Heart left ventricle (tissue), 13 donors: ENCODE measurements around the gene PSAT1.

ENCODE experiments used
- CTCF ChIP-seq, 12 donors: fragments of 200-600 bp; sonication (generic) in 4 of 12; IDR thresholded peaks; one replicate each; pipeline versions ENCODE4 v1.5.0 to v1.8.0; 2018 to 2022; ENCODE audit warnings: antibody characterized with exemption in 12 of 12, mild to moderate bottlenecking in 5 of 12
- POLR2A ChIP-seq, 2 donors: fragments of 450-650 bp; IDR thresholded peaks; one replicate each; pipeline ENCODE4 v1.6.1; 2017; ENCODE audit warnings: antibody characterized with exemption in 2 of 2, mild to moderate bottlenecking in 2 of 2, moderate library complexity in 2 of 2
- donor health status: ischemic (EF 13 %, LVEDD 7.1; RV severe dilation, severe dysfunction).
- donor health status: DM: no; HTN: yes; CAD: no.
- donor health status: DM: no; HTN: no; CAD: no.
- donor health status: ischemic (EF 25% LVEDD 6.9; RV normal size, moderate dysfunction).
- donor health status: ischemic (EF 25% LVEDD 5.7; RV mildly dilated, moderate dysfunction).
- donor health status: ischemic (EF 35%, LVEDD 5.7; RV mildly dilated, moderate dysfunction).
- donor health status: nonischemic (EF 11% LVEDD 7.7; RV severe dilation, severe dysfunction).
- donor health status: DM: yes; HTN: yes; CAD: no.
- donor health status: PGD.
- donor health status: ischemic (EF 29% LVEDD 5.4; RV normal size, mild dysfunction).
- donor health status: nonischemic (EF 23%, LVEDD 6.1; RV moderate dilation, normal function).

DNA sequence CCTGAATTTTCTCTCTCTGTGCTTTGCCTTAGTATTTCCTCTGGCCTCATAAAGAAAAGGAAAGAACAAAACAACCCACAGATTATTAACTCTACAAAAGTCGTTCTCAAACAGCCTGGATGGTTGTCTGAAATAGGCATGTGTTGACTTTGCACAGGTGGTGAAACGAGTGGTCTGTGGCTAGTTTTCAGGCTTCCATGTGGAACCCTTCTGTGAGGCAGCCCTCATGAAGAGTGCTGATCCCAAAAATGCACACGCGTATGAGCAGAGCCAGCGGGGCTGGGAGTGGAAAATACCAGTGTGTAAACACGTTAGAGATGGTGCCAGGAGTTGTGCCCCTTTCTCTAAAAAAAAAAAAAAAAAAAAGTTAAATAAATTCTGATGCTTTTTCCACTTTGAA is 4.9 kb upstream of the PSAT1 start:
- TF ChIP-seq POLR2A (IDR thresholded peaks at IDR 0.05): no peak
- no peak for TF ChIP-seq CTCF (IDR thresholded peaks at IDR 0.05)
